ENCODE measurements around the gene CACNA1E.

GRCh38 chr1:181675918-181676190 lies 192.5 kb downstream of the CACNA1E start:
- TF ChIP-seq ZFP30 (CRISPR knock-in tag; IDR thresholded peaks at IDR 0.05) (no peak), OSR1 (CRISPR knock-in tag; IDR thresholded peaks at IDR 0.05) (no peak), ARNTL (CRISPR knock-in tag; IDR thresholded peaks at IDR 0.05; ENCODE audit: borderline replicate concordance, low read depth) (no peak), ZNF8 (CRISPR knock-in tag; IDR thresholded peaks at IDR 0.05) (no peak), TOX (CRISPR knock-in tag; IDR thresholded peaks at IDR 0.05; ENCODE audit: borderline replicate concordance) (no peak), ESRRG (CRISPR knock-in tag; IDR thresholded peaks at IDR 0.05) (no peak)

All from SK-N-SH treated with all-trans-retinoic acid at 6 μM for 48 hours (cell line).